Stimulated activated CD4-positive, alpha-beta T cell treated with anti-CD3 and anti-CD28 coated beads, Interleukin-2, amount 100 ng/mL, for 24 hours (primary cell): ENCODE data around the gene KLHL13.
"Not testable (repeated sequence)": the region's sequence is repeated elsewhere in the genome, so short reads cannot be mapped to it uniquely, and the experiment has no call there.

ENCODE experiments used
- DNase-seq, 2 donors: peaks; one replicate each; pipeline ENCODE4 v3.0.0-alpha.2; 2020

Gene KLHL13

DNA sequence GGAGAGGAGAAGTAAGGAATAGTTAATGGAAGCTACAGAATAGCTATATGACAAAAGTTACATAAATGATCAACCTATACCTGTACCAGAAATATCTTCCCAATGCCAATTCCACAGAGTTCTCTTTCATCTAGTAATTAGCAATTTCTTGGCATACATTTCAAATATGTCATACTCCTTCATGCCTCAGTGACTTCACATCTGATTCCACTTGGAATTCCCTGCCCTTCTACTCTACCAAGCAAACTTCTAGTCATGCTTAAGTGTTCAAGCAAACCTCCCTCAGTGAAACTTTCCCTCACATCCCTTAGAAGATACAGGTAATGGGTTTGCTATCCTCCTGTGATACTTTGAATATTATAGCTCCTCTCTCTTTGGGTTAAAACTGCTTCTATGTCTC, 127.1 kb downstream of the KLHL13 start:
- DNase-seq, result no peak

DNA sequence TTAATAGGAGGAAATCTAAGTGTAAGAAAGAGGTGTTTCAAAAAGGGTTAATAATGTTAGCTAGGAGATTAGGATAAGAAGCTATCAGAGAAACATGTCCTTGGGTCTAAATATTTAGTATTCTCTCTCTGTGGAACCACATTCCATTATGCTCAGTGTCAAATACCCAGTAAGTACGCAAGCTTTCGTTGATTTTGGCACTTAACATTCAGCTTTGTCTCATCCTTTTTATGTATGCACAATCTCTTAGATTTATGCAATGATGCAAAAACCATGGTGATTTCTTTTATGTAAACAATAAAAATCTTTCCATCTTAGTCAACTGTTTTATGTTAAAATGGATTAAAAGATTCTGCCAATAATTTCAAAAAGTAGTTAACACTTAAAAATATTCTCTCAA, 129.2 kb downstream of the KLHL13 start:
- DNase-seq, result no peak

DNA sequence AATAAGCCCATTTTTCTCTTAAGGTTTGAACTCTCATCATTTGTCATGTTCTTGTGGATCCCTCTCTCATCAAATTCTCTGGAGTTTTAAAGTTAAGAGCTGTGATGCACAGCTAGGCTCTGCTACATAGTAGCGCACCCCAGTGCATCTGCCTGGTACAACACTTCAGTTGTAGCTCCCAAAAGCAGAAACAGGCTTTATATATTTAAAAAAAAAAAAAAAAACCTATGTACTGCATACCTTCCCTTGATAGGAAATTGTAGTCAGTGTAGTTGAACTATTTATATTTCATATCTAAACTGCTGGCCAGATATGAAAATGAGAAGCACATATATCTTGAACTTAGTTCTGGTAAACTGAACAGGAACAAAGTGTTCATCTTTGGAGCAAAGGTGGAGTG, 131.4 kb downstream of the KLHL13 start:
- no peak for DNase-seq

DNA sequence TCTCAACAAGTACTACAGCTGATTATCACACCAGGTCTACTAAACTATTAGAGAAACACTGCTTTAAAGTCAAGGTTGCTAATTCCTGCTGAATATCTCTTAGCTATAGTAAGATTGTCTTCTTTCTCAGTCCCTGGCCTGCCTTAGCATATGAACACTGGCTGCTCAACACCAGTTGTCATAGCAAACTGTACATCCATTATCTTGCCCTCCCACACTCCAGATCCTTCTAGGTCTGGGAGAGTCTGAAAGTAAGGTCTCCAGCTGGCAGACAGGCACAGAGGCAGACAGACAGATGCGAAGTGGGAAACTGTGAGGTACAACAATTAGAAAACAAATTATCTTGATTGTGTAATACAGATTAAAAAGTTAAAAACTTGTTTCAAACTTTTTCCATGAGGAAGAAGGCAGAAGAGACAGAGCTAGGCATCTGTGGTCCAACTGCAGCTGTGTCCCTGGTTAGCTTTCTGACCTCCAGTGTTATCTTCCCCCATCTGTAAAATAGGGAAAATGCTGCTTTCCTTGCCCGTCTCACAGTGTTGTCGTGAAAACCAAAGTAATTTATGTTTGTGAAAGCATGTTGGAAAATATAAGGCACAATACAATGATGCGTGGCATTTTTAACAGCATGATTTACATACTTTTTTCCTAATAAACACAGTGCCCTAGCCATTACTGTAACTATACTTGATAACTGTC, 133.8 kb downstream of the KLHL13 start:
- no peak for DNase-seq

DNA sequence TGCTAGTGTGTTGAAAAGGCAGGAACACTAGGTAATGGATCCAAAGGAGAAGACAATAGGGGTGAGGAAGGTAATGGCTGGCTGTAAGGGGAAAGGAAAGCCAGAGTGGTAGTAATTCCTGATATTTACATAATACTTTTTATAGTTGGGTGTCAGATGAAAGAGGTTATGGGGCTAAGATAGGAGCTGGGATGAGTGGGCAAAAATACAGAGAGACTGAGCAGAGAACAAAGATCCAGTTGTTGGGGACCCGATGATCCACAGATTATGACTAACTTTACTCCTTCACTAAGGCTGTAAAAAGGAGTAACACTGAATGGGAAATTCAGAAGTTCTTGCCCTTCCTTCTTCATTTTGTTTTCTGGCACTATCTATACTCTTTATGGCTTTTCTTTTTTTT, 138.2 kb downstream of the KLHL13 start:
- no peak for DNase-seq

DNA sequence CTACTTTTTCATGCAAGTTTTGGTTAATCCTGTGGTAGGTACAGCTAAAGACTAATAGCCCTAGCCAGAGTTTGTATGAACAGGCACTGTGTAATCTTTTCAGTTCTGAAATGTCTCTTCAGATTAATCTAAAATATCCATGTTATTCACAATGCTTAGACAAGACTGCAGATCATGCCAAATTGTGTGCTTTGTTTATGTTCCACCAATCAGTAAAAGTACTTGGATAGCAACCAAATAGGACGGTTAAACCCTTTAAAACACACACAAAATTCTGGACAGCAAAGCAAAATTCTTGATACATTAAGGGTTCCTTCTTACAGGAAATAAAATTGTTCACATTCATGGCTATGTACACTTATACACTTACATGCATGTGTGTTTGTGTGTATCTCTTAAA, 139.1 kb downstream of the KLHL13 start:
- DNase-seq, result no peak

DNA sequence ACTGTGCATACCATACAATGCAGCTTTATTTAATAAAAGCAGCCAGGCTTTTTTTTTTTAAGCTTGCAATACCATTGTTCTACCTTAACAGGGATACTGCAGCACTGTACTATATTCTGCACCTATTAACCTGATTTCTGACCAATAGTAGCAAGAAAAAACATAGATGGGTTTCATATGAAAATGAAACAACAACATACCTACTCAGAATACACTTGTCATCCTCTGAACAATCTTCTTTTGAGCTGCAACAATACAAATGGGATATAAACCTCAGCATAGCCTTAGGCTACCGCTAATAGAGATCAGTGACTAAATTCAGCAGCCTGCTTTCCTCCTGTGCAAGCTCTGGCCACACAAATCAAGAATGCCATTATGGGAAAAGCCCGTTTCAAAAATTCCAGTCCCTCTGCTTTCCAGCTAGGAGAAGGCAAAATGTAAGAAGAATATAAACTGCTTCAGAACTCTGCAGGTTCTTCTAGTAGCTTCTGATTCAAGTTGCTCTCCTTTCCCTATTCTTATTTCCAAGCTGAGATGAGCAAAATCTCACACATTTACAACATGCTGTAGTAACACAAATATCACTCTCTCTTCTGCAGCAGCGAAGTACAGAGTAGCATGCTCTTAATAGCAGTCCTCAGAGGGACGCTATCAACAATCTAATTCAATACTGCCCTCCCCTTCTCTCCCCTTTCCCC, 143.4 kb downstream of the KLHL13 start:
- no peak for DNase-seq

DNA sequence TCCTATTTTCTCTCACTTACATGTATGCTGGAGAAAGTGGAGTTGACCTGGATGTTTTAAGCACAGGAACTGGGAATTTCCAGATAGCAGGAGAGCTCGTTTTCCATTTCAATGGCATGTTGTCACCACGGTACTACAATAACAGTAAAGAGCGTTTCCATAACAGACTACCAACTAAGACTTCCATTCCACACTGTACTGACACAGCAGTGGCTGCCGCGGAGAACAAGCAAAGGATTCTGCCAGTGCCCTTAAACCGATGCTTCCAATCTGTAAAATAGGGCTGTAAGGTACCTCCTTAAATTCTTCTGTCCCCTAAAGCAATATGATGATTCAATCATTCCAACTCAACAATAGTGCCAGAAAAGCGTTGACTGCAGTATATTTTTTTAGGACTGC, 143.9 kb downstream of the KLHL13 start:
- no peak for DNase-seq

DNA sequence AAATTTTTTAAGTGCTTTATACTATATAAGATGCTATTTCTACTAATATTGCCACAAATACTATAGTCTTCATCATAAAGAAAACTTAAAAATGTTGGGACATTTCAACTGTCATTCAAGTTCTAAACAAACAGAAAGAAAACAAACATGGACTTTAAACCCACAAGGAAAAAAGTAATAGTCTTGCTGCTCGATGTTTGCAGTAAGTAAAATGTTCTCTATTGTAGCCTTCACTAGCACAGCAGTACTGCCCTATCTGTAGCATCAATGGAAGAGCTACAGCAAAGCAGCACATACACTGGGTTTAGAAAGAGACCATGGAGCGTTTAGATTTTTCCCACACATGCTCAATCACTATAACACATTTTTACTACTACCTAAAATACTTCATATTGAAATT, 146.8 kb downstream of the KLHL13 start:
- no peak for DNase-seq

DNA sequence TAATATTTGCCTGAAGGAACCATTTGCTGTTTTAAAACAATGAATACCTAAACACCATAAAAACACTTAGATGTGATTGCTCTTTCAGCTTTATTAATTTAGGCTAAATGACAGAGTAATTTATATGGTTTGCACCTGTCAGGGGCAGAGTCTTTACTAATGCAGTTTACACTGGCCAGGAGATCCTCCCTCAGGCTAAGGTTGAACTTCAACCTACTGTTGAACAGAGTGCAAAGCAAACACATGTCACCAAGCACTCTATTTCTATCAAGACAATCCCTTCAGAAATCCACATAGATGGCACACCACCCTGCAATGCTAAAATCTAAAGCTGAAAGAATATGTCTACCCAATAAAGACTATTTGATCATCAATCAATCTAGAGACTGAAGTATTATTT, 147.3 kb downstream of the KLHL13 start:
- DNase-seq, result no peak

DNA sequence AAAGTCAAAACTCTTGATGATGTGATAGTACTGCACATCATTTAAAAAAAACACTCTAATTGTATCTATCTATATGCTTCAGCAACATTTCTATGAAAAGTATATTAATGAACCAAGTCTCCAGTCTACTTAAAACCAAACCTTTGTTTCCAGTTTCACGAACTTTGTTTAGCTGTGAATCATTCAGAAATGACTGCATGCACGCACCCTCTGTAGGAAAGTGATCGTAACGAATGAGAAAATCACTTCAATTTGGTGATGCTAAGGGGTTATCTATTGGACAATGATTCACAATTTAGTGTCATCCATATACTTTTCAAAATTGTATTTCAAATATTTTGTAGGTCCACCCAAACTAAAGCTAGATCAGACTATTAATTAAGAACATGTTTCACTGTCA, 157.6 kb downstream of the KLHL13 start:
- no peak for DNase-seq

DNA sequence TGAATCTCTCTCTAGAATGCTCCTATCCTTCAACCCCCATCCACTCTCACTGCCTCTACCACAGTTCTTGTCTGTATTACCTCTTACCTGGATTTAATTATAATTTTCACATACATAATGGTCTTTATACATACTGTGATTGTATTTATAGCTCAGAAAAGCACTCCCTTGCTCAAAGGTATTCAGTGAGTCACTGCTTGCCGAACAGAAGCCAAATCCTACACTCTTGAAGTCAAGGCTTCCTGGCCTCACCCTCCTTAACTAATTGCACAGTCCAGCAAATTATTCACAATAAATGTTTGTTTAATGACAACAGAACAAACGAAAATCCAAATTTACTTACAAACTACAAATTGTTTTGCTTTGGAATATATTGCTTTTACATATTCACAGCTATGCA, 159.5 kb downstream of the KLHL13 start:
- no peak for DNase-seq

DNA sequence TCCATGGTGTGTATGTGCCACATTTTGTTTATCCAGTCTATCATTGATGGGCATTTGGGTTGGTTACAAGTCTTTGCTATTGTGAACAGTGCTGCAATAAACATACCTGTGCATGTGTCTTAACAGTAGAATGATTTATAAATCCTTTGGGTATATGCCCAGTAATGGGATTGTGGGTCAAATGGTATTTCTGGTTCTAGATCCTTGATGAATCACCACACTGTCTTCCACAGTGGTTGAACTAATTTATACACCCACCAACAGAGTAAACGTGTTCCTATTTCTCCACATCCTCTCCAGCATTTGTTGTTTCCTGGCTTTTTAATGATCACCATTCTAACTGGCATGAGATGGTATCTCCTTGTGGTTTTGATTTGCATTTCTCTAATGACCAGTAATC, 177.3 kb downstream of the KLHL13 start:
- DNase-seq, result not testable (repeated sequence)

DNA sequence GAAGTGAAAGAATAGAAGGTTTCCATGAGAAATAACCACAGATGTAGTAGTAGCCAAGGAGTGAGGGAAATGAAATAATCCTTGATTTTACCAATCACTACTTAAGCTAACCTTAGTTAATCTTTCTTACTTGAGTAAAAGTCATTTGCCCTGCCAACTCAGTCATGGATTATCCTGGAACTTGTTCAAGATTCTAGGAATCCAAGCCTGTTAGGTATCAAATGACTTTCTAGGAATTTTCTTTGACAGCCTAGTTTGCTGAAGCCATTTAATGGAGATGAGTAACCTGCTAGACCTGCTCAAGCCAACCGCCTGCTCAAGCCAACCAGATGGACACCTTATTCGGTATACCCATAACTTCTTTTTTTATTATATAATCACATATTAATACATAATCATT, 180.5 kb downstream of the KLHL13 start:
- no peak for DNase-seq

DNA sequence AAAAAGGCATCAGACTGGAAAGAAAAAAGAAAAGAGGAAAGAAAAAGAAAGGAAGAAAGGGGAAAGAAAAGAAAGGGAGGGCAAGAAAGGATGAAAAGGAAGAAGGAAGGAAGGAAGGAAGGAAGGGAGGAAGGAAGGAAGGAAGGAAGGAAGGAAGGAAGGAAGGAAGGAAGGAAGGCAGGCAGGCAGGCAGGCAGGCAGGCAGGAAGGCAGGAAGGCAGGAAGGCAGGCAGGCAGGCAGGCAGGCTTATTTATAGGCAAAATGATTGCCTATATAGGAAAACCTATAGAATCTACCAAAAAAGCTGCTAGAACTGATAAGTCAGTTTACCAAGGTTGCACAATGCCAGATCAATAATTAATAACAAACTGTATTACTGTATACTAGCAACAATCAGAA, 186.5 kb downstream of the KLHL13 start:
- not testable (repeated sequence) for DNase-seq

DNA sequence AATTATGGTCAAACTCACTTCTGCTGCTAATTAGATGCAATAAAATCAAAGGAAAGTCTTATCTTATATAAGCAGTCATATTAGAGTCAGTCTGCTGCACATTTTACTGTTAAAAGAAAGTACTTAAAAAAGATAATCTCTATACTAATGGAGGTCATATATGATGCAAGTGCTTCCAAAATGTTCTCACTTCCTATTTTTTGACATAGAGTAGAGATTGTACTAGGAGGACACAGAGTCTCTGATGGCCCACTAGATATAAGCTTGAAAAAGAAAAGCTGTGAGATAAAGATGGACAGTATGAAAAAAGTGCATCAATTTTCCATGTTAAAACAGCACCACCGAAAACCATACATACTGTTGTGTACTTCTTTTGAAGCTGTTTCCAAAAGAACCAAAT, 196.9 kb downstream of the KLHL13 start:
- DNase-seq, result no peak

DNA sequence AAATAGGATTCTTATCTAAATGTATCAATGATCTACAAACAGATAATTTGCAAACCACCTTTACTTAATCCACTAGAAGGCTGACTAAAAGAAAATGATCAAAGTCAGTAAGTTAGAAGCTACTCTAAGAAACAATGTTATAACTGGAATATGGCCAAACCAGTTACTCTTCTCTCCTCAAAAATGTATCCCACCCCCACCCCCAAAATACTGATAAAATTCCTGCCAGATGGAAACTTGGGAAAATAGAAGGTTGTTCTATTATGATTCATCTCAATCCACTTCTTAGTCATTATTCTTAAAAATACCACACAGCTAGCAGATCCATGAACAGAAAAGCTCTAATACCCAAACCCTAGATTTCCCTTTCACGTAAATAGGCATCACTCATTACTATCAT, 206.4 kb downstream of the KLHL13 start:
- DNase-seq, result no peak

DNA sequence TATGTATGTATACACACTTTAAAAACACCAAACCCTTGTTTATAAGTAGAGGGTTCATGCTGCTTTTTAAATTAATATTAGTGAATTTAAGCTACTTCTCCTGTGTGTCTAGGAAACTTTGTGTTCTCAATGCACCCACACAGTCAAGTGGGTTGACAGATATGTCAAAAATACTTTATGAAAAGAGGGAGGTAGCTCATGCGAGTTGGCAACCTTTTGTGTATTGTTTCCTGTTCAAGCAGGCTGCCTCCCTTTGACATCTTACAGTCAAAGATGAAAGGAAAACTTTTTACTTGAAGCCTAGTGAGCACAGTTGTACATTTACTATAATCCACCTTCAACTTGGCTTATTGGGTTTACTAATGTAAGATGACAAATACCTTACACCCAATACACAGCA, 218.4 kb downstream of the KLHL13 start:
- DNase-seq, result no peak

DNA sequence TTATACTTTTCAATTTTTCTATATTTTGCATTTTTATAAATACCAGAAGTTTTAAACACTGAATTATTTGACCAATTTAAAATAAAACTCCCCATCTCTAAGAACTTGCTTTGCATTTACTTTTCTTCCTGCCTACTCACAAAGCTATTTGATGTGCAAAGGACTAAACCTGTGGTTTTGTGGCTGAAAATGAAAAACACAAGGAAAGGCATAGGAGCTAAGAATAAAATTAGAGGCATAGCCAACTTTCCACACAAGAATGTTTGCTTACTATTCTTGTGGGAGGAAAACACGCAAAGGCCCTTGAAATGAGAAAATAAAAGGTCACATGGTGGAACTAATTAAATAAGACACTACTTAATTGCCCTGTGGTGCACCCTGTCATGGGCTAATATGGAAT, 221.2 kb downstream of the KLHL13 start:
- no peak for DNase-seq

DNA sequence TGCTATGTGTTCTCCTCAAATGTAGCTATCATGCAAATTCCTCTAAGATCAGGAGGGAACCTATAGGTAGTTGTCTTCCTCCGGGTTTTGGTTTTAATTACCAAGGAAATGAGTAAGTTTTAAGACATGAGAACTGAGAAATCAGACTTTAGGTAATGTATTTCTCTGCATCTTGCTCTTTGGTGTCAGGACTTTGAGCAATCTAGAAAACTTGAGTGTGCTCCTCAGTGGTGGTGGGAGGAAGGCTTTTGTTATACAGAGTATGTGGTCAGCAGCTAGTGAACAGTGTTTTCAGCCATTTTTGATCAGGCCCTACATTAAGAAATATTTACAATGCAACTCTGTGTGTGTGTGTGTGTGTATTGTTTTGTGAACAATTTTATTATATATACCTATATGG, 224.1 kb downstream of the KLHL13 start:
- DNase-seq, result no peak

DNA sequence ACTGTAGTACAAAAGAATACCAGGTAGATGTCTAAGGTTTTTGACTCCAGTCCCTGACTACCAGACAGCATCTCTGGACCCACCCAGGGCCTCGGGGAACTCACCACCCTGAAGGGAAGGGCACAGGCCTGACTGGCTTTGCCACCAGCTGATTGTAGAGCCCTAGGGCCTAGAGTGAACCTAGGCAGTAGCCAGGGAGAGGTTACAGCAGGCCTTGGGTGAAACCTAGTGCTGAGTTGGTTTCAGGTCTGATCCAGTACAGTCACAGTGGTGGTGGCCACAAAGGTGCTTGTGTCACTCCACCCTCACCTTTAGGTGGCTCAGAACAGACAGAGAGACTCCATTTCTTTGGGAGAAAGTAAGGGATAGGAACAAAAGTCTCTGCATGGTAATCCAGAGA, 244.8 kb downstream of the KLHL13 start:
- no peak for DNase-seq

DNA sequence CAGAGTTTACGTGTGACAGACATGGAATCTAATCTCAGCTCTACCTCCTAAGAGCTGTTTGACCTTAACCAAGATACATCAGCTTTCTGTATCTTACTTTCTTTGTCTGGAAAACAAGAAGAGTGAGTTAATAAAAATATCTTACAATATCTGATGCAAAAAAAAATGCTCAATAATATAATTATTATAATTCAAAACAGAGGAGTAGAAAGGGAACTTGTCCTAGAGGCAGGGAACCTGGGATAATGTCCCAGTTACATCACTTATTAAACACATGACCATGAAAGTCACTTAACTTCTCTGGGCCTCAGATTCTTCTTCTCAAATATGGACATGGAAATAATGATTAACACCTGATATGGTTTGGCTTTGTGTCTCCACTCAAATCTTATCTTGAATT, 256.1 kb downstream of the KLHL13 start:
- DNase-seq, result no peak

DNA sequence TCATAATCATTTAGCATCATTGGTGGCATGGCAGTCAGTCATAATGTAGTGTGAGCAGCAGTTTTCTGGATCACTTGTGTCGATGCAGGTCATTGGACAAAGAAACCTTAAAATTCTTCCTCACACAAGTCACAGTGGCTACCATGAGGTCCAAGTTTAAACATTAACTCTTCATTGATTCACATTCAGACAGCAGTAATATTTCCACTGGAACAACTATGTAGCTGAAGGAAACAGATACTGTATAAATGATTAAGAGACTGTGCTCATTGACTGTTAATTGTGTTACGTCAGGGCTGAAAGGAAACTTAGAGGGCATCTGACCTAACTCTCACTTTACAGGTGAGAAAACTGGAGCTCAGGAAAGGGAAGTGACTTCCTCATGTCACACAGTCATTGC, 261.8 kb downstream of the KLHL13 start:
- DNase-seq, result no peak

DNA sequence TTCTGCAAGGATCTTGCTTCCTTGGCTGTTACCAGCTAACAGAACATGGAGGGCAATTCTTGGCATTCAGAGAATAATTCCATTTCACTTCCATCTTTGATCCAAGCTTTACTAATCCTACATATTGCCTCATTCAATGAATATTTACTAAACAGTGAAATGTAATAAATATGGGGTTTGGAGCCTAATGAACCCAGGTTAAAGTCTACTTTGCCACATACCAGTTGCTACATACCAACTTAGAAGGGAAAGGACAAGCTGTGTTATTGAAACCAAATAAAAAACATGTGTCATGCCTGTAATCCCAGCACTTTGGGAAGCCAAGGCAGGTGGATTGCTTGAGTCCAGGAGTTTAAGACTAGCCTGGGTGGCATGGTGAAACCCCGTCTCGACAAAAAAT, 265.6 kb downstream of the KLHL13 start:
- DNase-seq, result no peak
